T-helper 17 cell (primary cell): ENCODE data around the gene ZBTB2. TPM values are rescaled to one million over a fixed set of nuclear protein-coding genes. Genes with fewer than 3 reads are reported as not detected.
A peak's percentile ranks its signal among the peaks of the same experiment; 100 is the strongest.
"Not testable (repeated sequence)": the region's sequence is repeated elsewhere in the genome, so short reads cannot be mapped to it uniquely, and the experiment has no call there.

ENCODE experiments used
- ATAC-seq: fragments of 150-1000 bp; cut with Tn5 transposase; 2 replicates; pipeline ENCODE4 v1.10.0; 2021; ENCODE audit warnings: mild to moderate bottlenecking, moderate library complexity
- DNase-seq, 3 donors: peaks; one replicate each; pipeline versions ENCODE4 v3.0.0 to v3.0.0-alpha.2; 2020 to 2021
- H3K9me3 ChIP-seq: one replicate; pipeline ENCODE4 v1.7.0; 2013; ENCODE audit warnings: low read length, mild to moderate bottlenecking; ENCODE audit not compliant: control insufficient read depth, poor library complexity, severe bottlenecking
- H3K27ac Mint-ChIP-seq: one replicate; pipeline ENCODE4 v1.8.0; 2022; ENCODE audit warnings: mild to moderate bottlenecking, moderate library complexity, mixed read lengths
- H3K27me3 Mint-ChIP-seq: one replicate; pipeline ENCODE4 v1.8.0; 2022; ENCODE audit warnings: mixed read lengths
- H3K36me3 Mint-ChIP-seq: one replicate; pipeline ENCODE4 v1.8.0; 2022; ENCODE audit warnings: low read depth, mixed read lengths
- H3K4me1 Mint-ChIP-seq: one replicate; pipeline ENCODE4 v1.8.0; 2022; ENCODE audit warnings: mild to moderate bottlenecking, mixed read lengths
- H3K4me3 Mint-ChIP-seq: one replicate; pipeline ENCODE4 v1.8.0; 2022; ENCODE audit warnings: mild to moderate bottlenecking, moderate library complexity, mixed read lengths
- total RNA-seq, 4 donors: library from RNA in 2 of 4; stranded (reverse) in 2 of 4; gene quantifications; one replicate each; pipeline ENCODE4 v1.2.3 and lab custom pipeline; 2022 to 2026

ZBTB2 gene
- total RNA-seq, 2 donors from 2014 or later = 23.5 to 29.2 TPM

DNA sequence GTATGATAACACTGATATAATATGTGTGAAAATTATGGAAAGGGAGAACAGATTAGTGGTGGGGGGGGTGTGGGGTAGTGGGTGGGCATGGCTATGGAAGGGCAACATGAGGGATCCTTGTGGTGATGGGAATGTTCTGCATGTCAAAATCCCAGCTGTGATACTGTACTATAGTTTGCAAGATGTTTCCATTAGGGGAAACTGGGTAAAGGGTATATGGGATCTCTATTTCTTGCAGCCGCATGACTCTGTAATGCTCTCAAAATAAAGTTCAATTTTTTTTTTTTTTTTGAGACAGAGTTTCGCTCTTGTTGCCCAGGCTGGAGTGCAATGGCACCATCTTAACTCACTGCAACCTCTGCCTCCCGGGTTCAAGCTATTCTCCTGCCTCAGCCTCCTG is 14.3 kb downstream of the ZBTB2 start:
- DNase-seq (no peak), ATAC-seq (no peak)
- Mint-ChIP-seq H3K4me1 (peaks cover 70% of the 10 kb centered on the region), H3K36me3 (peaks cover 8% of the 10 kb centered on the region), H3K27me3 (no peaks in the 10 kb centered on the region), H3K27ac (no peak overlapping the region), H3K4me3 (no peak overlapping the region)
- H3K9me3 ChIP-seq = no peaks in the 10 kb centered on the region

DNA sequence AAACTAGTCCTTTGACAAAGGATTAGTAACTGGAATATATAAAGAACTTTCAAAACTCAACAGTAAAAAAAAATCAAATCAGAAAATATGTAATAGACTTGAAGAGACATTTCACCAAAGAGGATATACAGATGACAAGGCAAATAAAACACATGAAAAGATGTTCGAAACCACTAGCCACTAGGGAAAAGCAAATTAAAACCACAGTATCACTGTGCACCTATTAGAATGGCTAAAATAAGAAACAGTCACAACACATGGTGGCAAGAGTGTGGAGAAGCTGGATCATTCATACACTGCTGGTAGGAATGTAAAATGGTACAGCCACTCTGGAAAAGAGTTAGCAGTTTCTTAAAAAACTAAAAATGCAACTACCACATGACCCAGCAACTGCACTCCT is 14.9 kb downstream of the ZBTB2 start:
- Mint-ChIP-seq H3K27me3 (no peaks in the 10 kb centered on the region), H3K27ac (peak overlapping the region; percentile 61), H3K4me1 (peaks cover 73% of the 10 kb centered on the region), H3K36me3 (peaks cover 14% of the 10 kb centered on the region), H3K4me3 (peak overlapping the region; percentile 4)
- no peak for DNase-seq
- peak; percentile 38 for ATAC-seq
- H3K9me3 ChIP-seq = no peaks in the 10 kb centered on the region

- ATAC-seq = no peak
- Mint-ChIP-seq H3K27me3 (no peaks in the 10 kb centered on the region), H3K27ac (peak overlapping the region; percentile 61), H3K4me3 (no peak overlapping the region), H3K36me3 (peaks cover 14% of the 10 kb centered on the region), H3K4me1 (peaks cover 72% of the 10 kb centered on the region)
- H3K9me3 ChIP-seq = no peaks in the 10 kb centered on the region
- DNase-seq = no peak
Observed at GRCh38 chr6:151375833-151376232, 15.5 kb downstream of the ZBTB2 start.

DNA sequence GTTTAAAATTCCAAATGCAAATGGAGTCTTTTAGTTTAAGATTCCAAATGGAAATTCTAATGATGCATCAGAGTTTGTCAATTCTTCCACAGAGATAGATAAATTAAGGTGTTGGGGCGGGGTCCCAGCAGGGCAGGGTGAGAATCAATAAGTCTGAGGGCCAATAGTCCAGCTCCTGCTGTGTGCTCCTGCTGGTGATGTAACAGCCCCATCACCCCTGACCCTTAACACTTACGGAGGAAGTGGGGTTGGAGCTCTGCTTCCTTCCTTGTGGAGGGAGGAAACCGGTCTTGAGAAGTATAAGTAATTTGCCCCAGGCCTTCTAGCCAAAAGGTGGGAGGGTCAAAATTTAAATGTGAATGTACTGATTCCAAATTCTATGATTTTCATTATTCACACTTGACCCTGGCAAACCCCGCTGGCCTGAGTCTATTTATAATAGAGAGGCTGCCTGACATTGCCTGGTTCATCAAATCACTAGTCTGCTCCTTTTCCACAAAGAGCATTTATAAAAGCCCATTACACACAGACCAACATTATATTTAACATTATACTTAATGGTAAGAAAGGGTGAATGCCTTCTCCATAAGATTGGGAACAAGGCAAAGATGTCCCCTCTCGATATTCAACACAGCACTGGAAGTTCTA is 17.2 kb downstream of the ZBTB2 start:
- ATAC-seq (no peak), DNase-seq (no peak)
- peaks cover 14% of the 10 kb centered on the region for H3K36me3 Mint-ChIP-seq
- H3K9me3 ChIP-seq = no peaks in the 10 kb centered on the region
- no peaks in the 10 kb centered on the region for H3K27me3 Mint-ChIP-seq
- peak overlapping the region; percentile 33 for H3K4me3 Mint-ChIP-seq
- peaks cover 58% of the 10 kb centered on the region for H3K4me1 Mint-ChIP-seq
- peak overlapping the region; percentile 84 for H3K27ac Mint-ChIP-seq

DNA sequence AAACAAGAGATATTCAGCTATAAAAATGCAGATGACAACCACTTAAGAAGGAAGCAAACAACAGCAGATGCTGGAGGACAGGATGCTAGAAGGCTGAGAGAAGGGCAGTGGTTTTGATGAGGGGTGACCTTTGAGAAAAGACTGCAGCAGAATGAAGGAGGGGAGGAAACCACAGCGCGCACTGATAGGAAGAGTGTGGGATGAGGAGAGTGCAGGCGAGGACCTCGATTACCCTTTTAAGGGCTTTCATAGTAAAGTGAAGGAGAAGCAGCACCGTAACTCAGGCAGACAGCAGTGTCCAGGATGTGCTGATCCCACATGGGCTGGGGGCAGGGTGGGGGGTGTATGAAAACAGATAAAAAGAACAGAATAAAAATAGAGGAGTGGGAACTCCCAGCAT is 19.2 kb downstream of the ZBTB2 start:
- ATAC-seq = no peak
- H3K9me3 ChIP-seq = no peaks in the 10 kb centered on the region
- peaks cover 14% of the 10 kb centered on the region for H3K36me3 Mint-ChIP-seq
- peak overlapping the region; percentile 84 for H3K27ac Mint-ChIP-seq
- no peak for DNase-seq
- H3K27me3 Mint-ChIP-seq = no peaks in the 10 kb centered on the region
- peaks cover 48% of the 10 kb centered on the region for H3K4me1 Mint-ChIP-seq
- H3K4me3 Mint-ChIP-seq = peak overlapping the region; percentile 68

DNA sequence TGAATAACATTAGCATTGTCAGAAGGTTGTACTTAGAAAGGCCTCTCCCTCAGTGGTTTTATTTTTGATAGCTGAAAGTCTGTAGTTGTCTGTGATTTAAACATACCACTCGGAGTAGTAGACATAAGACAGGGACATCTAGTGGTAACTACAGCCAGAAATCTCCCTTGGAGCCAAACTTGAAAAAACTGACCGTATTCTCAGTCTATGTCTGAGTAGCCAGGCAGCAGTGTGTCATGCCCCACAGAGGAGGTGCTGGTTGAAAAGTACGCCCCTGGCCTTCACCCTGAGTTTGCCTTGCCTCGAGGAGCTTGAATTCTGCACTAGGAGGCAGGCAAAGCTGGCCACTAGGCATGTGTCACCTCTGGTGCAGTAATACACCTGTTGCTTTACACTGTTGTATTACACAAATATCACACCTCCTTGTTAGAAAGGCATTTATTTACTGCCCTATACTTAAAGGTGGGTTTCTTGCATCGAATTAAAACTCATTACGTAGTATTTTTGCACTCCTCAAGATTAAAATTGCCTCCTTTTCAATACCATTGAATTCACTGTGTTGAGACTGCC is 20.8 kb downstream of the ZBTB2 start:
- H3K27ac Mint-ChIP-seq = peak overlapping the region; percentile 84
- no peak overlapping the region for H3K4me3 Mint-ChIP-seq
- peaks cover 21% of the 10 kb centered on the region for H3K36me3 Mint-ChIP-seq
- no peaks in the 10 kb centered on the region for H3K9me3 ChIP-seq
- H3K27me3 Mint-ChIP-seq = no peaks in the 10 kb centered on the region
- DNase-seq = no peak
- no peak for ATAC-seq
- peaks cover 32% of the 10 kb centered on the region for H3K4me1 Mint-ChIP-seq

DNA sequence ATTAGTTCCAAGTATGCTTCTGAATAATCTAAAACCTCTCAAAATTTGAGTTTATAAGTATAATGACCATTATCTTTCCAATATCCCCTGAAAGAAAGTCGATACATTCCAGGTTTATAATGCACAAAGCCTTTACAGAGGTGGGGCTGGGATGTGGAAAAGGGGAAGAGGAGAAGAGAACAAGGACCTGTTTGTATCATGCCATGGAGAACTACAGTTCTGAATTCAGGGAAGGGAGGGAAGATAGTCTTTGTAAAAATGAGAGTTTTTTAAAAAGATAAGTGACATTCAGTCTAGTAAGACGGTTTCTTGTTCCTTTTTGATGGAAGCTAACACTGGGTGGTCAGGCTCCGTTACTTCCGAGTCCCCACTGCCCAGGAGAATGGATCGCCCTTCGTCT is 26.1 kb downstream of the ZBTB2 start:
- Mint-ChIP-seq H3K36me3 (peaks cover 11% of the 10 kb centered on the region), H3K27me3 (no peaks in the 10 kb centered on the region), H3K27ac (no peak overlapping the region), H3K4me3 (no peak overlapping the region), H3K4me1 (no peaks in the 10 kb centered on the region)
- H3K9me3 ChIP-seq = no peaks in the 10 kb centered on the region
- DNase-seq (no peak), ATAC-seq (no peak)

DNA sequence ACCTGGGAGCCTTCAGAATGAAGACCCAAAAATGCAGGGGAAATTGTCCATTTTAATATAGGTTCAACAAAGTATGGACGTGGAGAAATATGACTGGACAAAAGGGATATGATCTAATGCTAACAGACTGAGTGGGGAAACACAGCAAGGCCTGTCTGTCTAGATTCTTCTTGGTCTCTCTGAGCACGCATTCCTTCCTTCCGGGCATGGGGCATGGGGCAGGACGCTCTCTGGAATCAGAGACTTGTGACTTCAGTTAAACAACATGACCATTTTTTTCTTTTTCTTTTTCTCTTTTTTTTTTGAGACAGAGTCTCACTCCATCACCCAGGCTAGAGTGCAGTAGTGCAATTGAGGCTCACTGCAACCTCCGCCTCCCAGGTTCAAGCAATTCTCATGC is 31.9 kb downstream of the ZBTB2 start:
- H3K4me3 Mint-ChIP-seq = no peak overlapping the region

DNA sequence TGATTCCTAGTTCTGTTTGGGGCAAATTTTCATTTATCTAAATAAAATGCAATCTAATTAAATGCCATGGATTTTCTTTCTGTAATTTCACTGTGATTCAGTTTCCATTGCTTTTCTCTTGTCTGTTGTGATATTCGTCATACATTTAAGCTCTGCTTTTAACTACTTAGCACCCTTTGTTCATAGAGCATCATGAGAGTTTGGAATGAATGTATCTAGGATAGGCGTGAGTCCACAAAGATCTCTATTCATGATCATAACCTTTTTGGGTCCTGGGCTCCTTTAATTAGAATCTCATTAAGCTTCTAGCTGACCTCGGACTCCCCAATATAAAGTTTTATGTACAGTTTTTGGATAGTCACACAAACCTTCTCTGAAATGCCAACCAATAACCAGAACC is 32.9 kb downstream of the ZBTB2 start:
- Mint-ChIP-seq H3K36me3 (peaks cover 4% of the 10 kb centered on the region), H3K27ac (peak overlapping the region; percentile 27)

More for the DNA sequence above, 31.9 kb downstream of the ZBTB2 start:
- no peaks in the 10 kb centered on the region for H3K9me3 ChIP-seq
- Mint-ChIP-seq H3K36me3 (peaks cover 4% of the 10 kb centered on the region), H3K4me1 (peaks cover 3% of the 10 kb centered on the region), H3K27ac (no peak overlapping the region), H3K27me3 (no peaks in the 10 kb centered on the region)
- no peak for ATAC-seq
- DNase-seq = no peak

DNA sequence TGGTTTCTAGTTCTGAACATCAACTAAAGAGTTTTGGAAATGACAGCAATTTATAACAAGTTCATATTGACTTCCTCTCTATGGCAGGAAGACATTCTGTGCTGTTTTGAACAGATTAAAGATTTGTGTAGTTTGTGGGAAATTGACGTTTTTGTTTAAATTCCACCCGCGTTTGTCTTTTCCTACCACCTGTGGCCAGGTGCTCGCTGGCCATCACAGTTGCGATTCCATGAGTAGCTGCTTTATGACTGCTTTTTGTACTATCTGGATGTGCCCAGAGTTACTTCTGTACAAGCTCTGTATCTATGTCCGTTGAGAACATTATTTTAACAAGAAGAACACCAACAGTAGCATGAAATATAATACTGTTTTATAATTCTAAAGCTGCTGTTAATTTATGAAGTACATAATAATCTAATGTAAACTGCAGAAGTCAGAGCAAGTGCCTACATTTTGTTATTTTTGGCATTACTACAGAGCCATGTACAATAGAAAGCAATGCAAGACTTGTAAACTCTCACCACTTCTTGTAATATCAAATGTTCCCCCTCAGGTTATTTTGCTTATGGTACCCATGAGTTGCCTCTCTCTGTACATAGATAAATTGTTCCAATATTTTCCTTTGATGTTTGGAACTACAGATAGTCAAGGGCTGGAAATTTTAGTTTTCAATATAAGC is 33.5 kb downstream of the ZBTB2 start:
- no peak overlapping the region for H3K4me3 Mint-ChIP-seq
- no peaks in the 10 kb centered on the region for H3K27me3 Mint-ChIP-seq
- H3K36me3 Mint-ChIP-seq = peaks cover 4% of the 10 kb centered on the region
- no peak for ATAC-seq
- peaks cover 3% of the 10 kb centered on the region for H3K4me1 Mint-ChIP-seq
- no peaks in the 10 kb centered on the region for H3K9me3 ChIP-seq
- DNase-seq = no peak
- H3K27ac Mint-ChIP-seq = peak overlapping the region; percentile 27

More for the DNA sequence above, 32.9 kb downstream of the ZBTB2 start:
- ATAC-seq (no peak), DNase-seq (no peak)
- no peaks in the 10 kb centered on the region for H3K9me3 ChIP-seq
- peaks cover 3% of the 10 kb centered on the region for H3K4me1 Mint-ChIP-seq
- H3K27me3 Mint-ChIP-seq = no peaks in the 10 kb centered on the region
- no peak overlapping the region for H3K4me3 Mint-ChIP-seq

DNA sequence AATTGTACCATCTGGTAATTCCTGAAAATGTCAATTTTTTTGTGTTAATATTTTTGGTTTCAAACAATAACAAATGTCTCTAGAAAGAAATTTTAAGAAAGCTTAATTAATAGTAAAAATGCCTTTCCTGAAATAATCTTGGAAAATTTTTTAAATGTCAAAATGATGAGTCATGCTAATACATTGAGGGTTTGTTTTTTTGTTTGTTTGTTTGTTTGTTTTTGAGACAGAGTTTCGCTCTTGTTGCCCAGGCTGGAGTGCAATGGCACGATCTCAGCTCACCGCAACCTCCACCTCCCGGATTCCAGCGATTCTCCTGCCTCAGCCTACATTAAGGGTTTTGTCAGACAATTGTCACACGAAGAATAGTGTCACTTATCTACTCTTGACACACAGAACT is 34.4 kb downstream of the ZBTB2 start:
- ATAC-seq, H3K4me3 Mint-ChIP-seq, H3K27me3 Mint-ChIP-seq, H3K27ac Mint-ChIP-seq, H3K9me3 ChIP-seq, H3K4me1 Mint-ChIP-seq, H3K36me3 Mint-ChIP-seq, DNase-seq: not testable (repeated sequence)

GRCh38 chr6:151353795-151354194 is 37.6 kb downstream of the ZBTB2 start:
- no peak overlapping the region for H3K27ac Mint-ChIP-seq
- DNase-seq (no peak), ATAC-seq (no peak)
- peaks cover 6% of the 10 kb centered on the region for H3K27me3 Mint-ChIP-seq
- peaks cover 11% of the 10 kb centered on the region for H3K4me1 Mint-ChIP-seq
- peaks cover 8% of the 10 kb centered on the region for H3K36me3 Mint-ChIP-seq
- no peaks in the 10 kb centered on the region for H3K9me3 ChIP-seq
- no peak overlapping the region for H3K4me3 Mint-ChIP-seq

DNA sequence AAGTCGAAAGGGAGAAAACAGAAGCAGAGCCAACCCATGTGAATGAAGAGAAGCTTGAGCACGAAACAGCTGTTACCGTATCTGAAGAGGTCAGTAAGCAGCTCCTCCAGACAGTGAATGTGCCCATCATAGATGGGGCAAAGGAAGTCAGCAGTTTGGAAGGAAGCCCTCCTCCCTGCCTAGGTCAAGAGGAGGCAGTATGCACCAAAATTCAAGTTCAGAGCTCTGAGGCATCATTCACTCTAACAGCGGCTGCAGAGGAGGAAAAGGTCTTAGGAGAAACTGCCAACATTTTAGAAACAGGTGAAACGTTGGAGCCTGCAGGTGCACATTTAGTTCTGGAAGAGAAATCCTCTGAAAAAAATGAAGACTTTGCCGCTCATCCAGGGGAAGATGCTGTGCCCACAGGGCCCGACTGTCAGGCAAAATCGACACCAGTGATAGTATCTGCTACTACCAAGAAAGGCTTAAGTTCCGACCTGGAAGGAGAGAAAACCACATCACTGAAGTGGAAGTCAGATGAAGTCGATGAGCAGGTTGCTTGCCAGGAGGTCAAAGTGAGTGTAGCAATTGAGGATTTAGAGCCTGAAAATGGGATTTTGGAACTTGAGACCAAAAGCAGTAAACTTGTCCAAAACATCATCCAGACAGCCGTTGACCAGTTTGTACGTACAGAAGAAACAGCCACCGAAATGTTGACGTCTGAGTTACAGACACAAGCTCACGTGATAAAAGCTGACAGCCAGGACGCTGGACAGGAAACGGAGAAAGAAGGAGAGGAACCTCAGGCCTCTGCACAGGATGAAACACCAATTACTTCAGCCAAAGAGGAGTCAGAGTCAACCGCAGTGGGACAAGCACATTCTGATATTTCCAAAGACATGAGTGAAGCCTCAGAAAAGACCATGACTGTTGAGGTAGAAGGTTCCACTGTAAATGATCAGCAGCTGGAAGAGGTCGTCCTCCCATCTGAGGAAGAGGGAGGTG is 38.7 kb downstream of the ZBTB2 start:
- H3K4me3 Mint-ChIP-seq = no peak overlapping the region
- no peaks in the 10 kb centered on the region for H3K9me3 ChIP-seq
- H3K4me1 Mint-ChIP-seq = peaks cover 8% of the 10 kb centered on the region
- DNase-seq (no peak), ATAC-seq (peak; percentile 46)
- H3K36me3 Mint-ChIP-seq = peaks cover 10% of the 10 kb centered on the region
- H3K27me3 Mint-ChIP-seq = peaks cover 6% of the 10 kb centered on the region
- H3K27ac Mint-ChIP-seq = no peak overlapping the region
